ENCODE data around the gene C17orf50. TPM values are rescaled to one million over a fixed set of nuclear protein-coding genes. Genes with fewer than 3 reads are reported as not detected.

C17orf50 gene
- total and polyA plus RNA-seq, 2 of the 13 experiments (the other 11 are each of a cell fraction or from before 2014, with no cell fraction given): not detected

- TF ChIP-seq ZNF207 (IDR thresholded peaks at IDR 0.05; ENCODE audit: borderline replicate concordance) (no peak), ZNF607 (CRISPR knock-in tag; IDR thresholded peaks at IDR 0.05; ENCODE audit: borderline replicate concordance) (peak; percentile 86), ZNF576 (CRISPR knock-in tag; IDR thresholded peaks at IDR 0.05) (no peak), ZFP91 (CRISPR knock-in tag; IDR thresholded peaks at IDR 0.05; ENCODE audit: borderline replicate concordance) (peak; percentile 87), CENPT (CRISPR knock-in tag; IDR thresholded peaks at IDR 0.05; ENCODE audit: low read depth) (peak; percentile 85; the same call in 1 of the 2 replicates), ZNF589 (CRISPR knock-in tag; conservative IDR thresholded peaks at IDR 0.05) (peak; percentile 50; the same call in 1 of the 2 replicates), ZBTB38 (CRISPR knock-in tag; IDR thresholded peaks at IDR 0.05) (peak; percentile 20; the same call in 1 of the 2 replicates), SMAD3 (CRISPR knock-in tag; IDR thresholded peaks at IDR 0.05) (no peak), JUN (CRISPR knock-in tag; IDR thresholded peaks at IDR 0.05) (peak; percentile 57; the same call in 1 of the 2 replicates), HNF4G (IDR thresholded peaks at IDR 0.05; ENCODE audit: borderline replicate concordance, low read depth, low read length) (no peak), HNF4G (CRISPR knock-in tag; IDR thresholded peaks at IDR 0.05; ENCODE audit: borderline replicate concordance, low read depth) (peak; percentile 27; the same call in 1 of the 2 replicates), ZNF143 (CRISPR knock-in tag; IDR thresholded peaks at IDR 0.05) (no peak), ZNF414 (CRISPR knock-in tag; IDR thresholded peaks at IDR 0.05) (0 out of 2 replicates have a peak, but pooled peaks have one; percentile 88), ZSCAN22 (CRISPR knock-in tag; IDR thresholded peaks at IDR 0.05) (no peak), ZXDC (CRISPR knock-in tag; IDR thresholded peaks at IDR 0.05) (peak; percentile 42; the same call in 1 of the 2 replicates), ZFYVE20 (CRISPR knock-in tag; IDR thresholded peaks at IDR 0.05; ENCODE audit: borderline replicate concordance, low read depth) (no peak), YEATS4 (CRISPR knock-in tag; IDR thresholded peaks at IDR 0.05; ENCODE audit: borderline replicate concordance) (peak; percentile 71), NR1H2 (CRISPR knock-in tag; IDR thresholded peaks at IDR 0.05; ENCODE audit: borderline replicate concordance, low read depth) (peak; percentile 64; the same call in 1 of the 2 replicates), PITX1 (CRISPR knock-in tag; IDR thresholded peaks at IDR 0.05) (no peak), GFI1 (CRISPR knock-in tag; IDR thresholded peaks at IDR 0.05; ENCODE audit: borderline replicate concordance) (peak; percentile 31; the same call in 1 of the 2 replicates), MTA1 (CRISPR knock-in tag; IDR thresholded peaks at IDR 0.05; ENCODE audit: borderline replicate concordance) (peak; percentile 82; the same call in 1 of the 2 replicates), ZNF83 (CRISPR knock-in tag; IDR thresholded peaks at IDR 0.05; ENCODE audit: borderline replicate concordance) (no peak), PCBP2 (optimal IDR thresholded peaks at IDR 0.05; ENCODE audit: low read depth, low read length, poor library complexity, severe bottlenecking) (no peak), XBP1 (CRISPR knock-in tag; IDR thresholded peaks at IDR 0.05) (no peak)
Measured at GRCh38 chr17:35764123-35764991, 3.7 kb downstream of the C17orf50 start (continued).
